A549 treated with ZK216348 at 1 μM for 4 hours (cell line): ENCODE results near the gene MAN2B2. TPM values are rescaled to one million over a fixed set of nuclear protein-coding genes. Genes with fewer than 3 reads are reported as not detected.

Experiments
- total RNA-seq: library from RNA; stranded (reverse); fragments of 200-300 nt; extraction: Qiagen RNA extraction; gene quantifications from 5 replicates; pipeline ENCODE4 v1.2.3, GENCODE V29; 2022; ENCODE audit warnings: low read depth

MAN2B2 gene
- 7.3 to 10.7 TPM (median 9.6 TPM) in 5 replicates for total RNA-seq

GRCh38 chr4:6574747-6575502, at the start of gene MAN2B2:
TSS of gene MAN2B2 (plus strand) at chr4:6575189. CDS start at chr4:6575211, 22 bp downstream.

DNA sequence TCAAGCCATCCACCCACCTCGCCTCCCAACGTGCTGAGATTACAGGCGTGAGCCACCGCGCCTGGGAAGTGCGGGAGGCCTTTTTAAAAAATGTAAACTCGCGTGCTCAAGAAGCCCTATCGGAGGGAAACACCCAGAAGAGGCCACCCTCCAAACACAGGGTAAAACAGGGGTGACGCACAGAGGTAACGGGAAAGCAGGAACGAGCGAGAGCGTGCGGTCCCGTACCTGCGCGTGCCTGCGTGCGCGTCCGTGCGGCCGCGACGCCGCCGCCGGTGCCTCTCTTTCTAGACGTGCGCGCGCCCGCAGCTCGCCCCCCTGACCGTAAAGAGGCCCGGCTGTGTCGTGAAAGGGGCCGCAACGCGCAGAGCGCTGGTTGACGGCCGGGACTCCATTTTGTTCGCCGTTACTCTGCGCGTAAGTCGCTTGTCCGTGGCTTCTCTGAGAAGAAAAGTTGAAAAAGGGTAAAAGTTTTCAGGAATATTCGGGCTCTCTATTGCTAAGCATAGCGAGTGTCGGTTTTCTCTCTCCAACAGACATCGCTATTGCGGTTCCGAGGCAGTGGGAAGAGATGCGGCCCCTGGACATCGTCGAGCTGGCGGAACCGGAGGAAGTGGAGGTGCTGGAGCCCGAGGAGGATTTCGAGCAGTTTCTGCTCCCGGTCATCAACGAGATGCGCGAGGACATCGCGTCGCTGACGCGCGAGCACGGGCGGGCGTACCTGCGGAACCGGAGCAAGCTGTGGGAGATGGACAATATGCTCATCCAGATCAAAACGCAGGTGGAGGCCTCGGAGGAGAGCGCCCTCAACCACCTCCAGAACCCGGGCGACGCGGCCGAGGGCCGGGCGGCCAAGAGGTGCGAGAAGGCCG, 65.5 kb downstream of the MAN2B2 start, which contains the start of gene MRFAP1:
Gene MRFAP1, plus strand, starts transcription at position 394 of the 872 bp plus-strand sequence. Its CDS starts 178 bp downstream, at position 572.

Other genes with a start within 250 kb of the MAN2B2 start
- gene PPP2R2C, start 102.6 kb upstream of the MAN2B2 start, total RNA-seq = 26.6 to 40.8 TPM (median 36.9 TPM) in 5 replicates
- 234 to 277 TPM (median 251 TPM) in 5 replicates for gene MRFAP1, start 65.5 kb downstream of the MAN2B2 start, total RNA-seq
- 34.1 to 83.8 TPM (median 64.8 TPM) in 5 replicates for gene S100P, start 118.7 kb downstream of the MAN2B2 start, total RNA-seq
- gene MRFAP1L1, start 134.7 kb downstream of the MAN2B2 start, total RNA-seq = 30.3 to 39.2 TPM (median 35.1 TPM) in 5 replicates
- 14.5 to 18.0 TPM (median 16.5 TPM) in 5 replicates for gene BLOC1S4, start 141.0 kb downstream of the MAN2B2 start, total RNA-seq
- gene KIAA0232, start 207.5 kb downstream of the MAN2B2 start, total RNA-seq = 6.3 to 13.4 TPM (median 10.7 TPM) in 5 replicates